CD14-positive monocyte (primary cell): ENCODE data around the gene LRRC61. TPM values are rescaled to one million over a fixed set of nuclear protein-coding genes. Genes with fewer than 3 reads are reported as not detected.

ENCODE experiments used
- DNase-seq, 3 donors: peaks; one replicate each; pipeline ENCODE4 v3.0.0-alpha.2; 2011 to 2022
- H2AFZ ChIP-seq: 2 replicates; pipeline ENCODE4 v1.6.0; 2012; ENCODE audit warnings: mild to moderate bottlenecking, low read depth, low read length, inconsistent platforms; ENCODE audit not compliant: insufficient read depth, poor library complexity, severe bottlenecking
- H3K27ac ChIP-seq, 2 donors: 1 replicate in 1 of 2; 2 replicates in 1 of 2; pipeline ENCODE4 v1.5.1; 2012 to 2013; ENCODE audit warnings: low read length in 2 of 2, control low read depth in 1 of 2, inconsistent platforms in 1 of 2, low read depth in 1 of 2, mild to moderate bottlenecking in 1 of 2
- H3K27me3 ChIP-seq, 2 donors: one replicate each; pipeline versions ENCODE4 v1.6.0 to v1.6.1; 2011 to 2013; ENCODE audit warnings: low read length in 2 of 2; ENCODE audit not compliant: control insufficient read depth in 2 of 2, insufficient read depth in 2 of 2
- H3K36me3 ChIP-seq, 2 donors: replicated peaks in 1 of 2; 1 replicate in 1 of 2; 2 replicates in 1 of 2; pipeline versions ENCODE4 v1.5.1 to v1.6.1; 2012 to 2013; ENCODE audit warnings: low read length in 2 of 2, control low read depth in 1 of 2, inconsistent platforms in 1 of 2, mild to moderate bottlenecking in 1 of 2; ENCODE audit not compliant: insufficient read depth in 2 of 2, control insufficient read depth in 1 of 2
- H3K4me1 ChIP-seq, 2 donors: 1 replicate in 1 of 2; 2 replicates in 1 of 2; pipeline versions ENCODE4 v1.5.1 to v1.6.1; 2012 to 2013; ENCODE audit warnings: low read length in 2 of 2, control low read depth in 1 of 2, inconsistent platforms in 1 of 2, mild to moderate bottlenecking in 1 of 2, moderate library complexity in 1 of 2; ENCODE audit not compliant: insufficient read depth in 2 of 2, control insufficient read depth in 1 of 2
- H3K4me2 ChIP-seq: replicated peaks from 2 replicates; pipeline ENCODE3; 2012; ENCODE audit warnings: low read length, moderate library complexity, mild to moderate bottlenecking; ENCODE audit not compliant: poor library complexity, severe bottlenecking; ENCODE audit errors: extremely low read depth
- H3K4me3 ChIP-seq, 3 experiments: fragments of 200-600 bp in 1 of 3; sonication (generic) in 1 of 3; replicated peaks in 1 of 3; 1 replicate in 2 of 3; 2 replicates in 1 of 3; pipeline ENCODE4 v1.5.1; 2011 to 2013; ENCODE audit warnings: low read length in 3 of 3, mild to moderate bottlenecking in 3 of 3, control low read depth in 2 of 3, low read depth in 2 of 3, inconsistent platforms in 1 of 3, moderate library complexity in 1 of 3
- H3K79me2 ChIP-seq: 2 replicates; pipeline ENCODE4 v1.6.0; 2012; ENCODE audit warnings: mild to moderate bottlenecking, control low read depth, inconsistent platforms, low read length, moderate library complexity; ENCODE audit not compliant: insufficient read depth
- H3K9ac ChIP-seq: 2 replicates; pipeline ENCODE4 v1.6.0; 2017; ENCODE audit warnings: low read length, mild to moderate bottlenecking; ENCODE audit not compliant: insufficient read depth, poor library complexity, severe bottlenecking
- H3K9me3 ChIP-seq, 2 donors: replicated peaks in 1 of 2; 1 replicate in 1 of 2; 2 replicates in 1 of 2; pipeline versions ENCODE4 v1.5.1 to v1.6.1; 2012 to 2013; ENCODE audit warnings: low read length in 2 of 2, control low read depth in 1 of 2; ENCODE audit not compliant: control insufficient read depth in 1 of 2, insufficient read depth in 1 of 2
- H4K20me1 ChIP-seq: 2 replicates; pipeline ENCODE4 v1.6.0; 2012; ENCODE audit warnings: mild to moderate bottlenecking, low read length, control low read depth, moderate library complexity; ENCODE audit not compliant: insufficient read depth
- H3K27ac Mint-ChIP-seq, 7 donors: one replicate each; pipeline ENCODE4 v1.8.0; 2020; ENCODE audit warnings: mild to moderate bottlenecking in 7 of 7, mixed read lengths in 7 of 7, moderate library complexity in 6 of 7, inconsistent platforms in 2 of 7
- H3K27me3 Mint-ChIP-seq, 3 donors: one replicate each; pipeline ENCODE4 v1.8.0; 2021 to 2022; ENCODE audit warnings: low read depth in 3 of 3, mild to moderate bottlenecking in 3 of 3, mixed read lengths in 3 of 3, moderate library complexity in 3 of 3, inconsistent platforms in 1 of 3
- H3K36me3 Mint-ChIP-seq, 2 donors: one replicate each; pipeline ENCODE4 v1.8.0; 2020; ENCODE audit warnings: mixed read lengths in 2 of 2, inconsistent platforms in 1 of 2, mild to moderate bottlenecking in 1 of 2
- H3K4me1 Mint-ChIP-seq: one replicate; pipeline ENCODE4 v1.8.0; 2020; ENCODE audit warnings: mild to moderate bottlenecking, mixed read lengths
- H3K4me3 Mint-ChIP-seq, 2 donors: one replicate each; pipeline ENCODE4 v1.8.0; 2020; ENCODE audit warnings: mild to moderate bottlenecking in 2 of 2, mixed read lengths in 2 of 2, moderate library complexity in 1 of 2
- H3K9me3 Mint-ChIP-seq, 7 donors: one replicate each; pipeline ENCODE4 v1.8.0; 2020 to 2022; ENCODE audit warnings: mixed read lengths in 7 of 7, mild to moderate bottlenecking in 6 of 7, moderate library complexity in 6 of 7, inconsistent platforms in 2 of 7
- CTCF ChIP-seq: fragments of 200-600 bp; IDR thresholded peaks from one replicate; pipeline ENCODE4 v1.8.0; 2022; ENCODE audit warnings: antibody characterized with exemption, mild to moderate bottlenecking
- WGBS: methylation state at CpG from one replicate; pipeline ENCODE4 v1.1.5; 2013; ENCODE audit warnings: missing lambda C conversion rate; ENCODE audit not compliant: insufficient coverage; 5-methylcytosine and 5-hydroxymethylcytosine counted together
- intact Hi-C, 2 donors: fragments of 100-400 bp; cut with micrococcal nuclease; formaldehyde crosslinking; loops; one replicate each; pipeline versions ENCODE4 v1.15.0 to v1.15.1; 2023
- polyA plus RNA-seq, 3 donors: library from polyadenylated mRNA; depleted of rRNA in 1 of 3; unstranded in 2 of 3; stranded (reverse) in 1 of 3; fragments of 300-500 nt in 2 of 3; fragments of >200 nt in 1 of 3; fragmentation: Illumina TruSeq in 2 of 3; gene quantifications; 1 replicate in 2 of 3; 2 replicates in 1 of 3; pipeline ENCODE4 v1.2.3, GENCODE V29; 2012 to 2021

The LRRC61 gene
- polyA plus RNA-seq, 3 donors = 1.4 to 8.6 (median 5.7) TPM

GRCh38 chr7:150336746-150337145, 13.6 kb downstream of the LRRC61 start:
- no peak overlapping the region for H3K27ac ChIP-seq
- H3K4me3 Mint-ChIP-seq = no peak overlapping the region
- intact Hi-C loops = no loop called here
- peaks cover 5 to 10% of the 10 kb centered on the region in 2 donors for H3K36me3 Mint-ChIP-seq
- no peaks in the 10 kb centered on the region for H3K36me3 ChIP-seq
- H3K27me3 ChIP-seq = peaks cover 12 to 25% of the 10 kb centered on the region in 2 donors
- no peak for DNase-seq
- peaks cover 0 to 10% (median 2%) of the 10 kb centered on the region in 7 donors for H3K9me3 Mint-ChIP-seq
- H3K27ac Mint-ChIP-seq = no peak overlapping the region
- TF ChIP-seq CTCF = no peak
- WGBS = 97% methylated on average over 14 of the region's 14 CpGs
- H3K9me3 ChIP-seq = no peaks in the 10 kb centered on the region
- H3K4me2 ChIP-seq = no peak overlapping the region
- H4K20me1 ChIP-seq = no peaks in the 10 kb centered on the region
- no peak overlapping the region for H2AFZ ChIP-seq
- peaks cover 12% of the 10 kb centered on the region for H3K4me1 Mint-ChIP-seq
- no peak overlapping the region for H3K4me3 ChIP-seq
- H3K79me2 ChIP-seq = no peaks in the 10 kb centered on the region
- H3K4me1 ChIP-seq = peaks cover 6 to 12% of the 10 kb centered on the region in 2 donors
- H3K27me3 Mint-ChIP-seq = peaks cover 20 to 26% (median 22%) of the 10 kb centered on the region in 3 donors
- no peak overlapping the region for H3K9ac ChIP-seq

- no peak overlapping the region for H2AFZ ChIP-seq
- no peak for DNase-seq
- peaks cover 12% of the 10 kb centered on the region for H3K4me1 Mint-ChIP-seq
- H3K4me3 ChIP-seq = no peak overlapping the region
- H3K27me3 Mint-ChIP-seq = peaks cover 25 to 31% (median 27%) of the 10 kb centered on the region in 3 donors
- no peak overlapping the region for H3K4me2 ChIP-seq
- H3K36me3 ChIP-seq = no peaks in the 10 kb centered on the region
- no peak overlapping the region for H3K4me3 Mint-ChIP-seq
- no peak overlapping the region for H3K27ac ChIP-seq
- peaks cover 6 to 12% of the 10 kb centered on the region in 2 donors for H3K4me1 ChIP-seq
- H3K79me2 ChIP-seq = no peaks in the 10 kb centered on the region
- peaks cover 5 to 10% of the 10 kb centered on the region in 2 donors for H3K36me3 Mint-ChIP-seq
- no peak overlapping the region for H3K27ac Mint-ChIP-seq
- WGBS = 98% methylated on average over 18 of the region's 18 CpGs
- H3K27me3 ChIP-seq = peaks cover 16 to 29% of the 10 kb centered on the region in 2 donors
- peaks cover 0 to 12% (median 4%) of the 10 kb centered on the region in 7 donors for H3K9me3 Mint-ChIP-seq
- no peak overlapping the region for H3K9ac ChIP-seq
- no peak for TF ChIP-seq CTCF
- intact Hi-C loops = no loop called here
- H3K9me3 ChIP-seq = peaks cover 0 to 3% of the 10 kb centered on the region in 2 donors
- H4K20me1 ChIP-seq = no peaks in the 10 kb centered on the region
Observed at GRCh38 chr7:150337179-150337578, 14.0 kb downstream of the LRRC61 start.
